PFSK-1 (cell line): Measurements from ENCODE around the gene SLC25A33.

Experiments used
- POLR2AphosphoS5 ChIP-seq: IDR thresholded peaks from 2 replicates; pipeline ENCODE4 v1.6.1; 2012; ENCODE audit warnings: low read depth, mild to moderate bottlenecking, control low read depth, low read length, moderate library complexity
- REST ChIP-seq, 2 experiments: IDR thresholded peaks; 2 replicates each; pipeline versions ENCODE4 v1.6.1 to v1.8.0; 2011 to 2012; ENCODE audit warnings: low read depth in 2 of 2, low read length in 2 of 2, control low read depth in 1 of 2, inconsistent platforms in 1 of 2, mild to moderate bottlenecking in 1 of 2, moderate library complexity in 1 of 2; ENCODE audit not compliant: insufficient read depth in 1 of 2
- TAF1 ChIP-seq: IDR thresholded peaks from 2 replicates; pipeline ENCODE4 v1.6.1; 2012; ENCODE audit warnings: low read length, control low read depth, borderline replicate concordance; ENCODE audit not compliant: insufficient read depth

- TF ChIP-seq TAF1 (no peak), REST (IDR thresholded peaks at IDR 0.05; ENCODE audit: insufficient read depth in 1 of 2, low read depth in 2 of 2, low read length in 2 of 2) (no peak), POLR2AphosphoS5 (no peak)
These were observed 63.5 kb downstream of the SLC25A33 start for GRCh38 chr1:9602794-9603167.
